IMR-90 (cell line): ENCODE measurements around the gene AZIN2. TPM values are rescaled to one million over a fixed set of nuclear protein-coding genes. Genes with fewer than 3 reads are reported as not detected.

Experiments used
- ATAC-seq: fragments of 200-7000 bp; cut with Tn5 transposase; 2 replicates; pipeline ENCODE4 v1.9.1; 2020; ENCODE audit warnings: low read depth, mild to moderate bottlenecking, moderate library complexity
- BruUV-seq: library from RNA; stranded (reverse); fragments of 400-500 nt; replicated peaks from 2 replicates; lab custom pipeline; 2021; lab: Mats Ljungman, UMichigan
- CTCF ChIA-PET: fragments of 300-600 bp; formaldehyde crosslinking; extraction: SDS; loops from one replicate; lab custom pipeline; 2021; ENCODE audit warnings: antibody characterized with exemption; lab: Yijun Ruan, JAX
- POLR2A ChIA-PET: fragments of 300-600 bp; sonication (Branson Sonifier 250); formaldehyde crosslinking; loops from one replicate; lab custom pipeline; 2022; ENCODE audit warnings: antibody characterized with exemption; ENCODE audit not compliant: unreplicated experiment; lab: Charles Lee
- DNase-seq: peaks from one replicate; pipeline ENCODE4 v3.0.0; 2013
- H2AFZ ChIP-seq: replicated peaks from 2 replicates; pipeline ENCODE3; 2013; ENCODE audit warnings: low read length, mild to moderate bottlenecking; ENCODE audit not compliant: poor library complexity
- H2AK5ac ChIP-seq: 2 replicates; pipeline ENCODE4 v1.6.1; 2013; ENCODE audit warnings: low read depth, low read length, inconsistent platforms
- H2AK9ac ChIP-seq: replicated peaks from 2 replicates; pipeline ENCODE3; 2013; ENCODE audit warnings: mild to moderate bottlenecking, low read depth, low read length, moderate library complexity; ENCODE audit not compliant: poor library complexity
- H2BK120ac ChIP-seq: 2 replicates; pipeline ENCODE4 v1.6.1; 2013; ENCODE audit warnings: low read depth, low read length, inconsistent platforms
- H2BK15ac ChIP-seq: 3 replicates; pipeline ENCODE4 v1.6.1; 2013; ENCODE audit warnings: low read depth, low read length, inconsistent platforms
- H2BK20ac ChIP-seq: 2 replicates; pipeline ENCODE4 v1.6.1; 2013; ENCODE audit warnings: low read depth, mild to moderate bottlenecking, inconsistent platforms, low read length, moderate library complexity
- H2BK5ac ChIP-seq: 2 replicates; pipeline ENCODE4 v1.6.1; 2013; ENCODE audit warnings: mild to moderate bottlenecking, low read depth, low read length, inconsistent platforms; ENCODE audit not compliant: poor library complexity, severe bottlenecking
- H3K14ac ChIP-seq: replicated peaks from 2 replicates; pipeline ENCODE4 v1.6.1; 2013; ENCODE audit warnings: low read depth, low read length, inconsistent platforms
- H3K18ac ChIP-seq: 2 replicates; pipeline ENCODE4 v1.6.1; 2013; ENCODE audit warnings: low read depth, low read length, control low read depth
- H3K23ac ChIP-seq: 2 replicates; pipeline ENCODE4 v1.6.1; 2013; ENCODE audit warnings: low read depth, low read length, inconsistent platforms
- H3K27ac ChIP-seq: 2 replicates; pipeline ENCODE4 v1.5.1; 2013; ENCODE audit warnings: mild to moderate bottlenecking, control low read depth, low read length; ENCODE audit not compliant: insufficient read depth
- H3K27me3 ChIP-seq: 2 replicates; pipeline ENCODE4 v1.6.1; 2013; ENCODE audit warnings: low read length; ENCODE audit not compliant: control insufficient read depth, insufficient read depth
- H3K36me3 ChIP-seq: 2 replicates; pipeline ENCODE4 v1.6.1; 2013; ENCODE audit warnings: low read length, mixed read lengths; ENCODE audit not compliant: control insufficient read depth, insufficient read depth
- H3K4ac ChIP-seq: 2 replicates; pipeline ENCODE4 v1.6.1; 2013; ENCODE audit warnings: low read depth, low read length, inconsistent platforms
- H3K4me1 ChIP-seq: 2 replicates; pipeline ENCODE4 v1.6.1; 2013; ENCODE audit warnings: low read length, mixed read lengths; ENCODE audit not compliant: control insufficient read depth, insufficient read depth
- H3K4me2 ChIP-seq: 2 replicates; pipeline ENCODE4 v1.6.1; 2013; ENCODE audit warnings: low read depth, mild to moderate bottlenecking, control low read depth, low read length, moderate library complexity
- H3K4me3 ChIP-seq: 2 replicates; pipeline ENCODE4 v1.5.1; 2013; ENCODE audit warnings: low read depth, mild to moderate bottlenecking, control low read depth, low read length, moderate library complexity; ENCODE audit not compliant: insufficient read depth
- H3K56ac ChIP-seq: 2 replicates; pipeline ENCODE4 v1.6.1; 2013; ENCODE audit warnings: low read length, inconsistent platforms; ENCODE audit not compliant: insufficient read depth; ENCODE audit errors: extremely low read depth
- H3K79me1 ChIP-seq, 2 experiments: 2 replicates each; pipeline ENCODE4 v1.6.1; 2013; ENCODE audit warnings: low read length in 2 of 2, inconsistent platforms in 1 of 2, low read depth in 1 of 2
- H3K9ac ChIP-seq: 2 replicates; pipeline ENCODE4 v1.6.1; 2013; ENCODE audit warnings: low read depth, low read length, control low read depth
- H3K9me1 ChIP-seq: 2 replicates; pipeline ENCODE4 v1.6.1; 2013; ENCODE audit warnings: low read length, inconsistent platforms; ENCODE audit not compliant: insufficient read depth
- H3K9me3 ChIP-seq: 2 replicates; pipeline ENCODE4 v1.6.1; 2013; ENCODE audit warnings: low read length; ENCODE audit not compliant: control insufficient read depth, insufficient read depth
- H4K20me1 ChIP-seq: 2 replicates; pipeline ENCODE4 v1.6.1; 2013; ENCODE audit warnings: low read length, inconsistent platforms; ENCODE audit not compliant: insufficient read depth
- H4K5ac ChIP-seq: 2 replicates; pipeline ENCODE4 v1.6.1; 2013; ENCODE audit warnings: mild to moderate bottlenecking, low read depth, low read length, control low read depth
- H4K8ac ChIP-seq, 2 experiments: 2 replicates each; pipeline ENCODE4 v1.6.1; 2013; ENCODE audit warnings: low read depth in 2 of 2, low read length in 2 of 2, control low read depth in 1 of 2, inconsistent platforms in 1 of 2
- H4K91ac ChIP-seq: 2 replicates; pipeline ENCODE4 v1.6.1; 2013; ENCODE audit warnings: low read depth, low read length, inconsistent platforms; ENCODE audit not compliant: insufficient read depth
- CEBPB ChIP-seq: IDR thresholded peaks from 2 replicates; pipeline ENCODE4 v1.6.1; 2012; ENCODE audit warnings: low read depth, low read length, improper control_type of control experiment
- ELK1 ChIP-seq: fragments of 150-350 bp; IDR thresholded peaks from 2 replicates; pipeline ENCODE4 v1.6.1; 2016; ENCODE audit warnings: low read depth, mild to moderate bottlenecking, low read length, moderate library complexity, borderline replicate concordance
- FOS ChIP-seq: fragments of 150-350 bp; IDR thresholded peaks from 2 replicates; pipeline ENCODE4 v1.6.1; 2016; ENCODE audit warnings: low read depth, low read length
- RAD21 ChIP-seq: IDR thresholded peaks from 2 replicates; pipeline ENCODE4 v1.6.1; 2012; ENCODE audit warnings: low read length, improper control_type of control experiment
- RCOR1 ChIP-seq: IDR thresholded peaks from 2 replicates; pipeline ENCODE4 v1.6.1; 2012; ENCODE audit warnings: mild to moderate bottlenecking, low read length, improper control_type of control experiment; ENCODE audit not compliant: insufficient replicate concordance
- SMC3 ChIP-seq: fragments of 150-350 bp; IDR thresholded peaks from 2 replicates; pipeline ENCODE4 v1.6.1; 2016; ENCODE audit warnings: low read depth, mild to moderate bottlenecking, antibody characterized with exemption, low read length, moderate library complexity
- WGBS, 2 experiments: methylation state at CpG; one replicate each; pipeline versions ENCODE4 v1.1.5 to v1.1.7; 2013; ENCODE audit warnings: missing lambda C conversion rate in 2 of 2; ENCODE audit not compliant: insufficient read length in 1 of 2; ENCODE audit errors: extremely low coverage in 2 of 2; 5-methylcytosine and 5-hydroxymethylcytosine counted together
- dilution Hi-C: fragments of 300-500 bp; cut with HindIII; formaldehyde crosslinking; loops from one replicate; pipeline ENCODE4 v1.14.3; 2018; ENCODE audit warnings: low sequenced_read_pairs; ENCODE audit not compliant: unreplicated experiment
- in situ Hi-C: fragments of 300-500 bp; cut with MboI; formaldehyde crosslinking; loops from 3 replicates; pipeline ENCODE4 v1.14.3; 2019; ENCODE audit warnings: low sequenced_read_pairs, inconsistent platforms, mixed read lengths
- intact Hi-C: fragments of 100-400 bp; cut with micrococcal nuclease; formaldehyde crosslinking; loops from 2 replicates; pipeline ENCODE4 v1.10.0; 2022
- polyA plus RNA-seq, 3 experiments: library from polyadenylated mRNA; depleted of rRNA; stranded (reverse); fragments of >200 nt; gene quantifications; 2 replicates each; pipeline ENCODE4 v1.2.3, GENCODE V29; 2012; ENCODE audit warnings: low replicate concordance in 1 of 3
- total RNA-seq: library from RNA; depleted of rRNA; stranded (reverse); fragments of >200 nt; gene quantifications from 2 replicates; pipeline ENCODE4 v1.2.3, GENCODE V29; 2012

The AZIN2 gene
- total and polyA plus RNA-seq, 2 of the 4 experiments (the other 2 are of a cell fraction) = 4.7 to 8.9 TPM

GRCh38 chr1:33150522-33150921 lies 69.6 kb downstream of the AZIN2 start:
- TF ChIP-seq RCOR1 (no peak), FOS (no peak), ELK1 (no peak), RAD21 (no peak), SMC3 (no peak), CEBPB (no peak)
- Histone ChIP-seq H3K9me3 (no peaks in the 10 kb centered on the region), H2BK20ac (no peak overlapping the region), H4K91ac (no peak overlapping the region), H2AK9ac (peak overlapping the region; percentile 8), H3K4me2 (no peak overlapping the region), H3K23ac (no peak overlapping the region), H3K9ac (no peak overlapping the region), H3K14ac (no peak overlapping the region), H2BK120ac (no peak overlapping the region), H2AK5ac (no peak overlapping the region), H4K20me1 (no peaks in the 10 kb centered on the region), H3K4me1 (peaks cover 5% of the 10 kb centered on the region; the same call in 1 of the 2 replicates), H3K4me3 (no peak overlapping the region), H3K79me1 (peaks cover 0 to 8% of the 10 kb centered on the region in 2 experiments; a peak in 2 of 4 replicates), H3K36me3 (peaks cover 31% of the 10 kb centered on the region), H4K8ac (no peak overlapping the region), H2BK15ac (no peak overlapping the region), H3K4ac (no peak overlapping the region), H3K56ac (no peak overlapping the region), H4K5ac (no peak overlapping the region), H2AFZ (no peak overlapping the region), H3K18ac (no peak overlapping the region), H3K27ac (no peak overlapping the region), H2BK5ac (no peak overlapping the region), H3K27me3 (no peaks in the 10 kb centered on the region), H3K9me1 (peaks cover 20% of the 10 kb centered on the region; the same call in 1 of the 2 replicates)
- ChIA-PET CTCF (no interaction called here), POLR2A (no interaction called here)
- no peak for DNase-seq
- WGBS, 2 experiments = 90% methylated on average over 2 of the region's 4 CpGs; no CpG with 5 or more reads in 1 of the 2 experiments
- in situ Hi-C loops (no loop called here), intact Hi-C loops (no loop called here), dilution Hi-C loops (no loop called here)
- ATAC-seq = no peak
- BruUV-seq = no TSS peak
